ENCODE data around the gene DPPA3.

DPPA3 gene

DNA sequence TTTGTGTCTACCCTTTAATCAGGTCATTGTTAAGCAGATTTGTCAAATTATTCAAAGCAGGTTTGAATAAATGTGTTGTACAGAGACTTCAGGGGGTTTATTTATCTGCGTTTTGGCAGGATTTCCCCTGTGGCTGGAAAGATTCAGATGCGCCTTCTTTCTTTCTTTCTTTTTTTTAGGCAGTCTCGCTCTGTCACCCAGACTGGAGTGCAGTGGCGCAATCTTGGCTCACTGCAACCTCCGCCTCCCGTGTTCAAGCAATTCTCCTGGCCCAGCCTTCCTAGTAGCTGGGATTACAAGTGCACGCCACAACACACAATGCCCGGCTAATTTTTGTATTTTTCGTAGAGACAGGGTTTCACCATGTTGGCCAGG, 47.5 kb downstream of the DPPA3 start:
- Histone ChIP-seq H3K27ac (ENCODE audit: low read length) (no peak overlapping the region), H3K36me3 (ENCODE audit: control insufficient read depth, insufficient read depth, low read length) (no peaks in the 10 kb centered on the region), H3K4me1 (ENCODE audit: control insufficient read depth, insufficient read depth, low read length) (no peaks in the 10 kb centered on the region; the same call in 1 of the 2 replicates), H3K4me3 (ENCODE audit: low read length) (no peak overlapping the region), H3K9me3 (ENCODE audit: control insufficient read depth, insufficient read depth, low read length) (no peaks in the 10 kb centered on the region), H3K27me3 (ENCODE audit: control insufficient read depth, insufficient read depth, low read length) (no peaks in the 10 kb centered on the region)
- no CpG with 5 or more reads among the region's 9 CpGs for WGBS (ENCODE audit: insufficient coverage, insufficient read length)
- no peak for DNase-seq (ENCODE audit: low read depth, low spot score)
